ENCODE data around the gene ELOF1.
"Not testable (repeated sequence)": the region's sequence is repeated elsewhere in the genome, so short reads cannot be mapped to it uniquely, and the experiment has no call there.

Gene ELOF1

GRCh38 chr19:11566164-11566563 is 7.1 kb upstream of the ELOF1 start:
- DNase-seq: no peak

- not testable (repeated sequence) for DNase-seq
Measured at GRCh38 chr19:11565649-11565980, 6.6 kb upstream of the ELOF1 start.

- not testable (repeated sequence) for DNase-seq
Measured at GRCh38 chr19:11564082-11564807, 5.2 kb upstream of the ELOF1 start.

- DNase-seq: no peak
Measured at GRCh38 chr19:11563532-11563931, 4.5 kb upstream of the ELOF1 start.

- DNase-seq: peak; percentile 72
Measured at GRCh38 chr19:11560404-11561051, 1.5 kb upstream of the ELOF1 start.

GRCh38 chr19:11556634-11557420 is 2.2 kb downstream of the ELOF1 start:
- DNase-seq: no peak

GRCh38 chr19:11555246-11555645 is 3.8 kb downstream of the ELOF1 start:
- no peak for DNase-seq

GRCh38 chr19:11554160-11554559 is 4.9 kb downstream of the ELOF1 start:
- no peak for DNase-seq

- no peak for DNase-seq
Measured at GRCh38 chr19:11552666-11553372, 6.2 kb downstream of the ELOF1 start.

- no peak for DNase-seq
Measured at GRCh38 chr19:11551603-11552235, 7.3 kb downstream of the ELOF1 start.

- DNase-seq: no peak
Measured at GRCh38 chr19:11550265-11550664, 8.8 kb downstream of the ELOF1 start.

- no peak for DNase-seq
Measured at GRCh38 chr19:11549386-11549953, 9.6 kb downstream of the ELOF1 start.

- DNase-seq: no peak
Measured at GRCh38 chr19:11547929-11548700, 10.9 kb downstream of the ELOF1 start.

- DNase-seq: no peak
Measured at GRCh38 chr19:11541238-11541637, 17.8 kb downstream of the ELOF1 start.

- DNase-seq: no peak
Measured at GRCh38 chr19:11540645-11541044, 18.4 kb downstream of the ELOF1 start.

- no peak for DNase-seq
Measured at GRCh38 chr19:11539495-11540365, 19.3 kb downstream of the ELOF1 start.

GRCh38 chr19:11538232-11539036 is 20.6 kb downstream of the ELOF1 start, which contains the start of gene CNN1:
TSS of gene CNN1 (plus strand) at chr19:11538851. CDS start at chr19:11538928, 77 bp downstream.
- no peak for DNase-seq

- DNase-seq: peak; percentile 87
Measured at GRCh38 chr19:11535792-11536595, 23.0 kb downstream of the ELOF1 start.

GRCh38 chr19:11534948-11535347 is 24.1 kb downstream of the ELOF1 start:
- DNase-seq: no peak
